NCI-H2171 (cell line): ENCODE measurements around the gene TMED6.
"Not testable (repeated sequence)": the region's sequence is repeated elsewhere in the genome, so short reads cannot be mapped to it uniquely, and the experiment has no call there.

ENCODE experiments used
- DNase-seq: peaks from one replicate; lab custom pipeline; 2025; lab: John Stamatoyannopoulos, UW

Gene TMED6

GRCh38 chr16:69301861-69302260 is 49.7 kb downstream of the TMED6 start:
- no peak for DNase-seq

- DNase-seq = no peak
Measured at GRCh38 chr16:69301187-69301586, 50.4 kb downstream of the TMED6 start.

GRCh38 chr16:69298261-69298660 is 53.3 kb downstream of the TMED6 start:
- DNase-seq = no peak

- DNase-seq = not testable (repeated sequence)
Measured at GRCh38 chr16:69296771-69297170, 54.8 kb downstream of the TMED6 start.

- no peak for DNase-seq
Measured at GRCh38 chr16:69294051-69294450, 57.5 kb downstream of the TMED6 start.

GRCh38 chr16:69293401-69293800 is 58.2 kb downstream of the TMED6 start:
- DNase-seq = no peak
